ENCODE data around the gene ATP6V0D1. TPM values are rescaled to one million over a fixed set of nuclear protein-coding genes. Genes with fewer than 3 reads are reported as not detected.
A peak's percentile ranks its signal among the peaks of the same experiment; 100 is the strongest.
"Not testable (repeated sequence)": the region's sequence is repeated elsewhere in the genome, so short reads cannot be mapped to it uniquely, and the experiment has no call there.

The ATP6V0D1 gene
- total RNA-seq, 1 experiment from 2014 or later: 85.3 TPM

- no peak overlapping the region for H3K27ac Mint-ChIP-seq (ENCODE audit: unreplicated experiment)
- BruUV-seq (replicated peaks): no TSS peak
These were observed 36.1 kb upstream of the ATP6V0D1 start for GRCh38 chr16:67517155-67517445.

GRCh38 chr16:67516296-67517154 is 35.6 kb upstream of the ATP6V0D1 start:
- CTCF ChIA-PET: interaction anchor here (1.5 kb wide), 1 partner anchor 22 kb away, joined by 3 read pairs; no protein-coding TSS in a partner anchor
- no peak overlapping the region for H3K27ac Mint-ChIP-seq (ENCODE audit: unreplicated experiment)
- TF ChIP-seq CTCF (IDR thresholded peaks at IDR 0.05; ENCODE audit: unreplicated experiment): no peak
- H3K9me3 Mint-ChIP-seq (ENCODE audit: low read depth, unreplicated experiment): no peaks in the 10 kb centered on the region
- DNase-seq: no peak
- intact Hi-C loops (cut with micrococcal nuclease; ENCODE audit: unreplicated experiment): no loop called here
- no peak overlapping the region for H3K4me3 Mint-ChIP-seq (ENCODE audit: low read depth, unreplicated experiment)
- BruUV-seq (replicated peaks): no TSS peak
- peaks cover 12% of the 10 kb centered on the region for H3K27me3 Mint-ChIP-seq (ENCODE audit: unreplicated experiment)
- peaks cover 7% of the 10 kb centered on the region for H3K36me3 Mint-ChIP-seq (ENCODE audit: insufficient read depth, unreplicated experiment)
- H3K4me1 Mint-ChIP-seq (ENCODE audit: low read depth, unreplicated experiment): peaks cover 8% of the 10 kb centered on the region

More at GRCh38 chr16:67517155-67517445, 36.1 kb upstream of the ATP6V0D1 start:
- Mint-ChIP-seq H3K4me1 (ENCODE audit: low read depth, unreplicated experiment) (peaks cover 8% of the 10 kb centered on the region), H3K27me3 (ENCODE audit: unreplicated experiment) (peaks cover 12% of the 10 kb centered on the region), H3K4me3 (ENCODE audit: low read depth, unreplicated experiment) (no peak overlapping the region), H3K36me3 (ENCODE audit: insufficient read depth, unreplicated experiment) (peaks cover 7% of the 10 kb centered on the region), H3K9me3 (ENCODE audit: low read depth, unreplicated experiment) (no peaks in the 10 kb centered on the region)
- intact Hi-C loops (cut with micrococcal nuclease; ENCODE audit: unreplicated experiment): no loop called here
- DNase-seq: no peak
- TF ChIP-seq CTCF (IDR thresholded peaks at IDR 0.05; ENCODE audit: unreplicated experiment): no peak
- CTCF ChIA-PET: no interaction called here

- CTCF ChIA-PET: interaction anchor here (0.6 to 2.2 kb wide), 9 partner anchors 12 to 254 kb away, joined by 3 to 17 read pairs (median 4); partner anchors contain the start of gene ATP6V0D1
- Mint-ChIP-seq H3K9me3 (ENCODE audit: low read depth, unreplicated experiment) (no peaks in the 10 kb centered on the region), H3K4me3 (ENCODE audit: low read depth, unreplicated experiment) (no peak overlapping the region), H3K27me3 (ENCODE audit: unreplicated experiment) (peaks cover 7% of the 10 kb centered on the region), H3K27ac (ENCODE audit: unreplicated experiment) (no peak overlapping the region), H3K4me1 (ENCODE audit: low read depth, unreplicated experiment) (no peaks in the 10 kb centered on the region), H3K36me3 (ENCODE audit: insufficient read depth, unreplicated experiment) (no peaks in the 10 kb centered on the region)
- no TSS peak for BruUV-seq (replicated peaks)
- intact Hi-C loops (cut with micrococcal nuclease; ENCODE audit: unreplicated experiment): loop anchor here (1.0 to 2.0 kb wide), 2 partner anchors 20 to 560 kb away; no protein-coding TSS in a partner anchor
- peak; percentile 85 for DNase-seq
- peak; percentile 82 for TF ChIP-seq CTCF (IDR thresholded peaks at IDR 0.05; ENCODE audit: unreplicated experiment)
These were observed 33.4 kb upstream of the ATP6V0D1 start for GRCh38 chr16:67514382-67514828.

- not testable (repeated sequence) for H3K27ac Mint-ChIP-seq (ENCODE audit: unreplicated experiment); DNase-seq; H3K4me3 Mint-ChIP-seq (ENCODE audit: low read depth, unreplicated experiment); H3K36me3 Mint-ChIP-seq (ENCODE audit: insufficient read depth, unreplicated experiment); H3K27me3 Mint-ChIP-seq (ENCODE audit: unreplicated experiment); H3K9me3 Mint-ChIP-seq (ENCODE audit: low read depth, unreplicated experiment); BruUV-seq (replicated peaks); H3K4me1 Mint-ChIP-seq (ENCODE audit: low read depth, unreplicated experiment)
- CTCF ChIA-PET: interaction anchor here (0.5 to 2.2 kb wide), 10 partner anchors 11 to 254 kb away, joined by 3 to 17 read pairs (median 4); partner anchors contain the start of gene ATP6V0D1
- intact Hi-C loops (cut with micrococcal nuclease; ENCODE audit: unreplicated experiment): loop anchor here (1.0 to 2.0 kb wide), 2 partner anchors 20 to 559 kb away; no protein-coding TSS in a partner anchor
These were observed 32.9 kb upstream of the ATP6V0D1 start for GRCh38 chr16:67513892-67514291.

Data from Calu3 (cell line).